ENCODE measurements around the gene CAMTA1.

The CAMTA1 gene

GRCh38 chr1:7566417-7567375 is 781.4 kb downstream of the CAMTA1 start:
- no peak for DNase-seq (ENCODE audit: extremely low spot score)
- CTCF ChIA-PET = no interaction called here
- TF ChIP-seq L3MBTL2 (conservative IDR thresholded peaks at IDR 0.05) (no peak), SUZ12 (IDR thresholded peaks at IDR 0.05) (no peak), FOXM1 (IDR thresholded peaks at IDR 0.05; ENCODE audit: borderline replicate concordance) (no peak), FOXK2 (IDR thresholded peaks at IDR 0.05) (no peak), ZNF384 (IDR thresholded peaks at IDR 0.05) (no peak), BHLHE40 (IDR thresholded peaks at IDR 0.05; ENCODE audit: borderline replicate concordance) (no peak), ELF4 (IDR thresholded peaks at IDR 0.05) (no peak), NFRKB (IDR thresholded peaks at IDR 0.05) (no peak)
- POLR2A ChIA-PET = no interaction called here

GRCh38 chr1:7567376-7567775 is 782.1 kb downstream of the CAMTA1 start:
- TF ChIP-seq ARNT (IDR thresholded peaks at IDR 0.05) (no peak), L3MBTL2 (conservative IDR thresholded peaks at IDR 0.05) (no peak), SP1 (IDR thresholded peaks at IDR 0.05) (no peak), FOXA1 (IDR thresholded peaks at IDR 0.05) (no peak), BHLHE40 (IDR thresholded peaks at IDR 0.05; ENCODE audit: borderline replicate concordance) (no peak), PKNOX1 (IDR thresholded peaks at IDR 0.05) (no peak), TARDBP (IDR thresholded peaks at IDR 0.05) (no peak), ZNF384 (IDR thresholded peaks at IDR 0.05) (no peak), FOXK2 (IDR thresholded peaks at IDR 0.05) (no peak), SUZ12 (IDR thresholded peaks at IDR 0.05) (no peak)
- POLR2A ChIA-PET = no interaction called here
- CTCF ChIA-PET = no interaction called here
- DNase-seq (ENCODE audit: extremely low spot score) = no peak

- DNase-seq (ENCODE audit: extremely low spot score) = no peak
- CTCF ChIA-PET = no interaction called here
- POLR2A ChIA-PET = no interaction called here
- TF ChIP-seq LEF1 (IDR thresholded peaks at IDR 0.05; ENCODE audit: borderline replicate concordance) (no peak), ARNT (IDR thresholded peaks at IDR 0.05) (no peak), TARDBP (IDR thresholded peaks at IDR 0.05) (no peak), PKNOX1 (IDR thresholded peaks at IDR 0.05) (no peak), FOXK2 (IDR thresholded peaks at IDR 0.05) (no peak), SUZ12 (IDR thresholded peaks at IDR 0.05) (no peak), L3MBTL2 (conservative IDR thresholded peaks at IDR 0.05) (no peak), FOXM1 (IDR thresholded peaks at IDR 0.05; ENCODE audit: borderline replicate concordance) (no peak)
These were observed 782.8 kb downstream of the CAMTA1 start for GRCh38 chr1:7568053-7568452.

- 0 out of 2 replicates have a peak, but pooled peaks have one; percentile 28 for TF ChIP-seq CTBP1 (IDR thresholded peaks at IDR 0.05; ENCODE audit: borderline replicate concordance)
- no peak for TF ChIP-seq ELF4 (IDR thresholded peaks at IDR 0.05)
- POLR2A ChIA-PET = no interaction called here
- no peak for DNase-seq (ENCODE audit: extremely low spot score)
- CTCF ChIA-PET = no interaction called here
These were observed 783.8 kb downstream of the CAMTA1 start for GRCh38 chr1:7568901-7569524.

GRCh38 chr1:7570311-7570710 is 785.1 kb downstream of the CAMTA1 start:
- CTCF ChIA-PET = no interaction called here
- POLR2A ChIA-PET = no interaction called here
- no peak for DNase-seq (ENCODE audit: extremely low spot score)
- TF ChIP-seq FOXM1 (IDR thresholded peaks at IDR 0.05; ENCODE audit: borderline replicate concordance) (no peak), SP1 (IDR thresholded peaks at IDR 0.05) (no peak), TARDBP (IDR thresholded peaks at IDR 0.05) (no peak), ELF4 (IDR thresholded peaks at IDR 0.05) (no peak), CTBP1 (IDR thresholded peaks at IDR 0.05; ENCODE audit: borderline replicate concordance) (no peak), L3MBTL2 (conservative IDR thresholded peaks at IDR 0.05) (no peak), NFRKB (IDR thresholded peaks at IDR 0.05) (no peak), ZNF384 (IDR thresholded peaks at IDR 0.05) (no peak), SUZ12 (IDR thresholded peaks at IDR 0.05) (no peak), ARNT (IDR thresholded peaks at IDR 0.05) (no peak), HDGF (IDR thresholded peaks at IDR 0.05; ENCODE audit: borderline replicate concordance) (no peak), BHLHE40 (IDR thresholded peaks at IDR 0.05; ENCODE audit: borderline replicate concordance) (no peak), LEF1 (IDR thresholded peaks at IDR 0.05; ENCODE audit: borderline replicate concordance) (no peak), FOXK2 (IDR thresholded peaks at IDR 0.05) (no peak), FOXA1 (IDR thresholded peaks at IDR 0.05) (no peak), PKNOX1 (IDR thresholded peaks at IDR 0.05) (no peak)

- ChIA-PET CTCF (interaction anchor here (1.4 to 1.6 kb wide), 2 partner anchors 10 to 11 kb away, joined by 4 to 7 read pairs; no protein-coding TSS in a partner anchor), POLR2A (no interaction called here)
- TF ChIP-seq HDGF (IDR thresholded peaks at IDR 0.05; ENCODE audit: borderline replicate concordance) = no peak
- no peak for TF ChIP-seq PKNOX1 (IDR thresholded peaks at IDR 0.05)
- TF ChIP-seq SP1 (IDR thresholded peaks at IDR 0.05) = no peak
- no peak for TF ChIP-seq ZNF384 (IDR thresholded peaks at IDR 0.05)
- TF ChIP-seq SUZ12 (IDR thresholded peaks at IDR 0.05) = no peak
- no peak for TF ChIP-seq CTBP1 (IDR thresholded peaks at IDR 0.05; ENCODE audit: borderline replicate concordance)
- no peak for TF ChIP-seq ELF4 (IDR thresholded peaks at IDR 0.05)
- no peak for DNase-seq (ENCODE audit: extremely low spot score)
These were observed 787.4 kb downstream of the CAMTA1 start for GRCh38 chr1:7572654-7573152.
